ENCODE measurements around the gene ZHX3. TPM values are rescaled to one million over a fixed set of nuclear protein-coding genes. Genes with fewer than 3 reads are reported as not detected.

The ZHX3 gene
- total and polyA plus RNA-seq, 11 donors: 10.9 to 43.9 (median 32.3) TPM

GRCh38 chr20:41353530-41353929, 36.0 kb upstream of the ZHX3 start:
- intact Hi-C loops (cut with DNase I): no loop called here
- no peak for DNase-seq
- Histone ChIP-seq H3K4me3 (no peak overlapping the region), H3K36me3 (peaks cover 0 to 80% (median 60%) of the 10 kb centered on the region in 9 donors), H3K9me3 (no peaks in the 10 kb centered on the region), H3K4me1 (no peaks in the 10 kb centered on the region), H3K27me3 (no peaks in the 10 kb centered on the region), H3K27ac (no peak overlapping the region)
- TF ChIP-seq CTCF (IDR thresholded peaks at IDR 0.05) (no peak), POLR2A (IDR thresholded peaks at IDR 0.05) (no peak)
- ATAC-seq: peak in 3 of 4 donors; percentile 10 to 14 (median 14)

GRCh38 chr20:41352666-41353065, 35.1 kb upstream of the ZHX3 start:
- Histone ChIP-seq H3K4me1 (no peaks in the 10 kb centered on the region), H3K9me3 (no peaks in the 10 kb centered on the region), H3K27me3 (no peaks in the 10 kb centered on the region), H3K36me3 (peaks cover 0 to 80% (median 58%) of the 10 kb centered on the region in 9 donors), H3K4me3 (no peak overlapping the region), H3K27ac (no peak overlapping the region)
- TF ChIP-seq CTCF (IDR thresholded peaks at IDR 0.05) (no peak), POLR2A (IDR thresholded peaks at IDR 0.05) (no peak)
- 85 to 93% (median 88%) methylated on average over 5 of the region's 5 CpGs for WGBS, 4 donors
- intact Hi-C loops (cut with DNase I): no loop called here
- ATAC-seq (no peak), DNase-seq (no peak)

GRCh38 chr20:41352106-41352505, 34.6 kb upstream of the ZHX3 start:
- 67 to 100% (median 84%) methylated on average over 1 to 4 of the region's 4 CpGs for WGBS, 4 donors
- peaks cover 0 to 79% (median 56%) of the 10 kb centered on the region in 9 donors for H3K36me3 ChIP-seq
- intact Hi-C loops (cut with DNase I): no loop called here

GRCh38 chr20:41350408-41350962, 33.0 kb upstream of the ZHX3 start:
- DNase-seq (peak in 1 of 5 donors; percentile 7), ATAC-seq (no peak)
- H3K27me3 ChIP-seq: no peaks in the 10 kb centered on the region
- WGBS, 4 donors: 86 to 92% (median 89%) methylated on average over 6 to 7 of the region's 7 CpGs
- H3K4me1 ChIP-seq: no peaks in the 10 kb centered on the region
- intact Hi-C loops (cut with DNase I): no loop called here
- H3K36me3 ChIP-seq: peaks cover 0 to 79% (median 47%) of the 10 kb centered on the region in 9 donors
- no peak overlapping the region for H3K4me3 ChIP-seq
- no peaks in the 10 kb centered on the region for H3K9me3 ChIP-seq
- no peak for TF ChIP-seq CTCF (IDR thresholded peaks at IDR 0.05)
- TF ChIP-seq POLR2A (IDR thresholded peaks at IDR 0.05): no peak
- no peak overlapping the region for H3K27ac ChIP-seq

More at GRCh38 chr20:41352106-41352505, 34.6 kb upstream of the ZHX3 start:
- DNase-seq (peak in 1 of 5 donors; percentile 17), ATAC-seq (no peak)
- no peak for TF ChIP-seq POLR2A (IDR thresholded peaks at IDR 0.05)
- no peak overlapping the region for H3K27ac ChIP-seq
- no peaks in the 10 kb centered on the region for H3K27me3 ChIP-seq
- no peaks in the 10 kb centered on the region for H3K9me3 ChIP-seq
- no peaks in the 10 kb centered on the region for H3K4me1 ChIP-seq
- H3K4me3 ChIP-seq: no peak overlapping the region

GRCh38 chr20:41349943-41350342, 32.4 kb upstream of the ZHX3 start:
- Histone ChIP-seq H3K27ac (no peak overlapping the region), H3K9me3 (no peaks in the 10 kb centered on the region), H3K36me3 (peaks cover 0 to 76% (median 47%) of the 10 kb centered on the region in 9 donors), H3K4me3 (no peak overlapping the region), H3K27me3 (no peaks in the 10 kb centered on the region), H3K4me1 (no peaks in the 10 kb centered on the region)
- peak in 1 of 5 donors; percentile 18 for DNase-seq
- intact Hi-C loops (cut with DNase I): loop anchor here in 2 of 10 donors (10.0 kb wide), 1 partner anchor 345 kb away; no protein-coding TSS in a partner anchor
- 90 to 94% (median 91%) methylated on average over 6 to 7 of the region's 7 CpGs for WGBS, 4 donors
- ATAC-seq: no peak
- TF ChIP-seq CTCF (IDR thresholded peaks at IDR 0.05): no peak
- no peak for TF ChIP-seq POLR2A (IDR thresholded peaks at IDR 0.05)

Data from heart left ventricle (tissue), 16 donors.